ENCODE data around the gene GLRX3. TPM values are rescaled to one million over a fixed set of nuclear protein-coding genes. Genes with fewer than 3 reads are reported as not detected.
A peak's percentile ranks its signal among the peaks of the same experiment; 100 is the strongest.

Gene GLRX3
- total and polyA plus RNA-seq, 5 donors from 2014 or later: 41.4 to 123 (median 96.8) TPM

DNA sequence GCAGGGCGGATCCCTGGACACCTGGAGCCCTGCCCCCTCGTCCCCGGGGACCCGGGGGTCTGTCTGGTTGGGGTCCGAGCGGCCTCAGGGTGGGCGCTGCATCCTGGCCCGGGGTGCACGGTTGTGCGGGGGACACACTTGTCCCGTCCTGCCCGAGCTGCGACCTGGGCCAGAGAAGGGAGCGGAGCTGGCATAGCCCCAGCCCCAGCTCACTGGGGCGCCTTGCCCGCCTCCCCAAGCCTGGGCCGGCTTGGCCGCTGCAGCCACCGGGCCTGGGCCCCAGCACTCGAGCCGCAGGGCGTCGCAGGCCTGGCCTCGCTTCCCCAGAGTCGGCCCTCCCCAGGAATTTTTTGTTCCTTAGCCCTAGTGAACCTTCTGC, 54.5 kb downstream of the GLRX3 start:
- Mint-ChIP-seq H3K27me3 (no peaks in the 10 kb centered on the region), H3K36me3 (peaks cover 8% of the 10 kb centered on the region), H3K4me1 (peaks cover 0 to 10% (median 3%) of the 10 kb centered on the region in 4 donors), H3K27ac (no peak overlapping the region), H3K4me3 (peak overlapping the region in 2 of 4 donors; percentile 57 to 68), H3K9me3 (peaks cover 0 to 1% (median 0%) of the 10 kb centered on the region in 7 donors)
- DNase-seq (no peak), ATAC-seq (ENCODE audit: low read depth in 2 of 2) (no peak)
- H3K4me3 ChIP-seq (ENCODE audit: low read depth, low read length): no peak overlapping the region
- H3K27me3 ChIP-seq (ENCODE audit: control insufficient read depth, insufficient read depth, low read length): no peaks in the 10 kb centered on the region
- no peak overlapping the region for H3K27ac ChIP-seq (ENCODE audit: insufficient read depth, low read length, poor library complexity, severe bottlenecking)
- H3K9me3 ChIP-seq (ENCODE audit: control insufficient read depth in 2 of 2, low read length in 2 of 2): no peaks in the 10 kb centered on the region
- peaks cover 5% of the 10 kb centered on the region for H3K36me3 ChIP-seq (ENCODE audit: control insufficient read depth, insufficient read depth, low read length)
- no peaks in the 10 kb centered on the region for H3K4me1 ChIP-seq (ENCODE audit: control insufficient read depth, insufficient read depth, low read length, poor library complexity, severe bottlenecking)

DNA sequence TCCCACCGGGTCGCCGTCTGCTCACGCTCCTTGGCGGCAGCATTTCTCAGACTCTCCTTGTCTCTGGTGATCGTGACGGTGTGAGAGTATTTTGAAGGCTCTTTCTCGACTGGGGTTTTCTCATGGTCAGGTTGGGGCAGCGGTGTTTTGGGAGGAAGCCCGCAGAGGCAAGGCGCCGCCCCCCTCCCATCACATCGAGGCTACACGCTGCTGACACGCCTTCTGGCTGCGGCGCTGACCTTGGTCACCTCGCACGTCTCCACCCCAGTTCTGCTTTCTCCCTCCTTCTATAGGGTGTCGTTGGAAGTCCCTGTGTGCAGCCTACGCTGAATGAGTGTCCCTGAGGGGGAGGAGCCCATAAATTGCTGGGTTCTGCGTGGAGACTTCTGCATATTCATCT, 55.2 kb downstream of the GLRX3 start:
- Histone ChIP-seq H3K27me3 (ENCODE audit: control insufficient read depth, insufficient read depth, low read length) (no peaks in the 10 kb centered on the region), H3K27ac (ENCODE audit: insufficient read depth, low read length, poor library complexity, severe bottlenecking) (no peak overlapping the region), H3K36me3 (ENCODE audit: control insufficient read depth, insufficient read depth, low read length) (peaks cover 4% of the 10 kb centered on the region), H3K9me3 (ENCODE audit: control insufficient read depth in 2 of 2, low read length in 2 of 2) (no peaks in the 10 kb centered on the region), H3K4me3 (ENCODE audit: low read depth, low read length) (no peak overlapping the region), H3K4me1 (ENCODE audit: control insufficient read depth, insufficient read depth, low read length, poor library complexity, severe bottlenecking) (no peaks in the 10 kb centered on the region)
- ATAC-seq (ENCODE audit: low read depth in 2 of 2) (no peak), DNase-seq (no peak)
- Mint-ChIP-seq H3K9me3 (peaks cover 0 to 1% (median 0%) of the 10 kb centered on the region in 7 donors), H3K27ac (peak overlapping the region in 1 of 3 donors; percentile 52), H3K27me3 (no peaks in the 10 kb centered on the region), H3K36me3 (peaks cover 6% of the 10 kb centered on the region), H3K4me1 (peaks cover 0 to 10% (median 3%) of the 10 kb centered on the region in 4 donors), H3K4me3 (peak overlapping the region; percentile 7 to 80 (median 62))

DNA sequence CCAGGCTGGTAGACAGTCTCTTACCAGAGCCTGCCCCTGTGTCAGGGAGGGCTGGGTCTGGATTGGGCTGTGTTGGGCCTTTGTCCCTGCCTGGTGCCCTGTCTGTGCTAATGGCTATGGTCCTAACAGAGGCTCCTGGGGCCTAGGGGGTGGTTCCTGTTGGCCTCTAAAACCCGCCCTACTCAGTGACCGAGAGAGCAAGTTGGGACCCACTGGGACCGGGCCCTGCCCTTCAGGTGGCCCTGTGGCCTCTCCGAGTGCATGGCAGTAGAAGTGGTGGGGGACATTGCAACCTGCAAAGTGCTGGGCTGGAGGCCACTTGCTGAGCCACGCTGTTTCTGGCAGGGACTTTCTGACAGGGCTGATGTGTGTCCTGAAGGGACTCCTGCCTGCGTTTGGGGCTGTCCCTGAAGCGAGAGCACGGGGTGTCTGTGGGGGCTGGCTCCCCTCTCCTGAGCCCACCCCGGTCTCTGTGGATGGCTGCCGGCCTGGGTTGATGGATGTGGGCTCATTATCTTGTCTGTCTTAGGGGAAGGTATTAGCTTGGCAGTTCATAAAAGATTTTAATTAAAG, 56.2 kb downstream of the GLRX3 start:
- H3K27me3 Mint-ChIP-seq: no peaks in the 10 kb centered on the region
- peak overlapping the region in 3 of 4 donors; percentile 7 to 68 (median 57) for H3K4me3 Mint-ChIP-seq
- H3K4me1 Mint-ChIP-seq: peaks cover 0 to 10% (median 3%) of the 10 kb centered on the region in 4 donors
- H3K27ac Mint-ChIP-seq: no peak overlapping the region
- peaks cover 4% of the 10 kb centered on the region for H3K36me3 Mint-ChIP-seq
- ATAC-seq (ENCODE audit: low read depth in 2 of 2) (no peak), DNase-seq (no peak)
- H3K27me3 ChIP-seq (ENCODE audit: control insufficient read depth, insufficient read depth, low read length): no peaks in the 10 kb centered on the region
- peaks cover 3% of the 10 kb centered on the region for H3K36me3 ChIP-seq (ENCODE audit: control insufficient read depth, insufficient read depth, low read length)
- H3K9me3 ChIP-seq (ENCODE audit: control insufficient read depth in 2 of 2, low read length in 2 of 2): no peaks in the 10 kb centered on the region
- H3K4me1 ChIP-seq (ENCODE audit: control insufficient read depth, insufficient read depth, low read length, poor library complexity, severe bottlenecking): no peaks in the 10 kb centered on the region
- H3K27ac ChIP-seq (ENCODE audit: insufficient read depth, low read length, poor library complexity, severe bottlenecking): no peak overlapping the region
- peaks cover 0 to 1% (median 0%) of the 10 kb centered on the region in 7 donors for H3K9me3 Mint-ChIP-seq
- H3K4me3 ChIP-seq (ENCODE audit: low read depth, low read length): no peak overlapping the region

DNA sequence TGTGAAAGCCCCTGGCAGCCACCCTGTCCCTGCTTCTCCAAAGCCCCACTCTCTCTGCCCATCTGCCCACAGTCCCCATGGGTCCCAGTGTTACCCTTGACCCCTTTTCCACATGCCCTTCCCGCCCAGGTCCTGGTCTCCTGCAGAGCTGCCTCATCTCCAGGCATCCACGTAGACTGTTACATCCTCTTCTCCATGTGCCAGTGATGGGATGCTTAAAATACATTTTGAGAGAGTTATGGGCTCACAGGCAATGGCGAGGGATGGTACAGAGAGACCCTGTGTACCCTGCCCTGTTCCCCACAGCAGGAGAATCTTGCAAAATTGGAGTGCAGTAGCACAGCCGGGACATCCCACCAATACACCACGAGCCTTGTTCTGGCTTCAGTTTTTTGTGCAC, 56.8 kb downstream of the GLRX3 start:
- no peak overlapping the region for H3K4me3 Mint-ChIP-seq
- DNase-seq (no peak), ATAC-seq (ENCODE audit: low read depth in 2 of 2) (no peak)
- H3K9me3 Mint-ChIP-seq: peaks cover 0 to 1% (median 0%) of the 10 kb centered on the region in 7 donors
- no peaks in the 10 kb centered on the region for H3K27me3 Mint-ChIP-seq
- H3K27ac Mint-ChIP-seq: no peak overlapping the region
- H3K4me1 Mint-ChIP-seq: peaks cover 0 to 10% (median 3%) of the 10 kb centered on the region in 4 donors
- Histone ChIP-seq H3K36me3 (ENCODE audit: control insufficient read depth, insufficient read depth, low read length) (no peaks in the 10 kb centered on the region), H3K27me3 (ENCODE audit: control insufficient read depth, insufficient read depth, low read length) (no peaks in the 10 kb centered on the region), H3K27ac (ENCODE audit: insufficient read depth, low read length, poor library complexity, severe bottlenecking) (no peak overlapping the region), H3K9me3 (ENCODE audit: control insufficient read depth in 2 of 2, low read length in 2 of 2) (no peaks in the 10 kb centered on the region), H3K4me3 (ENCODE audit: low read depth, low read length) (no peak overlapping the region), H3K4me1 (ENCODE audit: control insufficient read depth, insufficient read depth, low read length, poor library complexity, severe bottlenecking) (no peaks in the 10 kb centered on the region)
- no peaks in the 10 kb centered on the region for H3K36me3 Mint-ChIP-seq

DNA sequence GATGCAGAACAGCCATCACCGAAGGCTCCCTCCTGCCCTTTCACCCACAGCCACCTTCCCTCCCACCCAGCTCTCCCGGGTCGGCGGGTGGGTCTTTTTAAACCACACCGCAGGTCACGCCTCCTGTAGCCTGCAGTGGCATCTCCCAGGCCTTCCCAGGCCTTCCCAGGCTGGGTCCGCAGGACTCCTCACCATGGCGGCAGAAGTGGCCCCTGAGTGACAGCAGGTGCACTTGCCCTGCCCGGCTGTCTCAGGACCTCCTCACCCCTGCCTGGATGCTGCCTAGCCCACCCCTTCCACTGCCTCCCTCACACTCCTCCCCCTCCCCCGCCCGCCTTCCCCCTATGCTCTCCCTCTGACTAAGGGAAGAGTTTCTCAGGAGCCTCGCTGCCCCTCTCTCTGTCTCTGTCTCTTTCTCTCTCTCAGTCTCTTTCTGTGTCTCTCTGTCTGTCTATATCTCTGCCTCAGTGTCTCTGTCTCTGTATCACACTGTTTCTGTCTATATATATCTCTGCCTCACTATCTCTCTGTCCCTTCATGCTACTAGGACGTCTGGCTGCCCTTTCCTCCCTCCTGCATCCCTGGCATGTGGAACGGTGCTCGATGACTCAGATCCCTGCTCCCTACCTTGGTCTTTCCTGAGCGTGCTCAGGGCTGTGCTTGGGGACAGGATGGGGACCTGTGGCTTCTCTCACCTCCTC, 57.5 kb downstream of the GLRX3 start:
- H3K36me3 ChIP-seq (ENCODE audit: control insufficient read depth, insufficient read depth, low read length): no peaks in the 10 kb centered on the region
- H3K9me3 ChIP-seq (ENCODE audit: control insufficient read depth in 2 of 2, low read length in 2 of 2): no peaks in the 10 kb centered on the region
- H3K4me3 ChIP-seq (ENCODE audit: low read depth, low read length): no peak overlapping the region
- ATAC-seq (ENCODE audit: low read depth in 2 of 2): no peak
- H3K27me3 ChIP-seq (ENCODE audit: control insufficient read depth, insufficient read depth, low read length): no peaks in the 10 kb centered on the region
- DNase-seq: no peak
- Mint-ChIP-seq H3K27ac (no peak overlapping the region), H3K27me3 (no peaks in the 10 kb centered on the region), H3K36me3 (no peaks in the 10 kb centered on the region), H3K9me3 (peaks cover 0 to 1% (median 0%) of the 10 kb centered on the region in 7 donors), H3K4me3 (no peak overlapping the region), H3K4me1 (peaks cover 0 to 10% (median 3%) of the 10 kb centered on the region in 4 donors)
- H3K27ac ChIP-seq (ENCODE audit: insufficient read depth, low read length, poor library complexity, severe bottlenecking): no peak overlapping the region
- no peaks in the 10 kb centered on the region for H3K4me1 ChIP-seq (ENCODE audit: control insufficient read depth, insufficient read depth, low read length, poor library complexity, severe bottlenecking)

DNA sequence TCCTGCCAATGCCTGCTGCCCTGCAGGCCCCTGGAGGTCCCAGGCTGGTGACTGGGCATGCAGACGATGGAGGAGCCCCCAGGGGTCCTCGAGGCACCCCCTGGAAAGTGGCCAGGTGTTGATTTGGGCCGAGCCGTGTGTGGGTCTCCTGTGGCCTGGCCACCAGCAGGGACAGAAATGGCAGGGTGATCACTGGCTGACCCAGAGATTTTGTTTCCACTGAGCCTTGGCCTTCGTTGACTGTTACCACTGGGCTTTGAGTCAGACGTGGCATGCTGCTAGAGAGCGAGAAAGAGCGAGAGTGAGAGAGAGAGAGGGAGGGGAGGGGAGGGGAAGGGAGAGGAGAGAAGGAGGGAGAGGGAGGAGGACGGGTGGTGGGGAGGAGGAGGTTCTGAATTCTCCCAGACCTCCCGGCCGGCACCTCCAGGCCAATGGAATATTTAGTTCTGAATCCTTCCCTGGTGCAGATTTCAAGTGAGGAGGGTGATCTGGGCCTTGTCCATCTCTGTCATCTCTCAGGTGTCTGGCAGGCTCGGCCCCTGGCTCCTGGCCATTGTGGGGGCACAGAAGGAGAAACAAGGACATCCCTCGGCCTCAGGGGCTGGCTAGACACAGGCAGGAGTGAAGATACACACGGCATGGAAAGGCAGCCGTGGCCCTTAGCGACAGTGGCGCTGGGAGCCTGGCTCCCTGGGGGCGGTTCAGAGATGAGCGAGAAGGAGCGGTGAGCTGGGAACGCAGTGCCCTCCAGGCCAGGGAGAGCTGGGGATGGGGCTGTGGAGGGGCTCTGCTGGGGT, 58.2 kb downstream of the GLRX3 start:
- no peak overlapping the region for H3K27ac Mint-ChIP-seq
- peaks cover 0 to 10% (median 3%) of the 10 kb centered on the region in 4 donors for H3K4me1 Mint-ChIP-seq
- peaks cover 0 to 1% (median 0%) of the 10 kb centered on the region in 7 donors for H3K9me3 Mint-ChIP-seq
- Histone ChIP-seq H3K27ac (ENCODE audit: insufficient read depth, low read length, poor library complexity, severe bottlenecking) (no peak overlapping the region), H3K9me3 (ENCODE audit: control insufficient read depth in 2 of 2, low read length in 2 of 2) (no peaks in the 10 kb centered on the region), H3K27me3 (ENCODE audit: control insufficient read depth, insufficient read depth, low read length) (no peaks in the 10 kb centered on the region), H3K4me3 (ENCODE audit: low read depth, low read length) (no peak overlapping the region), H3K36me3 (ENCODE audit: control insufficient read depth, insufficient read depth, low read length) (no peaks in the 10 kb centered on the region), H3K4me1 (ENCODE audit: control insufficient read depth, insufficient read depth, low read length, poor library complexity, severe bottlenecking) (no peaks in the 10 kb centered on the region)
- no peak for ATAC-seq (ENCODE audit: low read depth in 2 of 2)
- DNase-seq: no peak
- no peaks in the 10 kb centered on the region for H3K27me3 Mint-ChIP-seq
- no peaks in the 10 kb centered on the region for H3K36me3 Mint-ChIP-seq
- no peak overlapping the region for H3K4me3 Mint-ChIP-seq

DNA sequence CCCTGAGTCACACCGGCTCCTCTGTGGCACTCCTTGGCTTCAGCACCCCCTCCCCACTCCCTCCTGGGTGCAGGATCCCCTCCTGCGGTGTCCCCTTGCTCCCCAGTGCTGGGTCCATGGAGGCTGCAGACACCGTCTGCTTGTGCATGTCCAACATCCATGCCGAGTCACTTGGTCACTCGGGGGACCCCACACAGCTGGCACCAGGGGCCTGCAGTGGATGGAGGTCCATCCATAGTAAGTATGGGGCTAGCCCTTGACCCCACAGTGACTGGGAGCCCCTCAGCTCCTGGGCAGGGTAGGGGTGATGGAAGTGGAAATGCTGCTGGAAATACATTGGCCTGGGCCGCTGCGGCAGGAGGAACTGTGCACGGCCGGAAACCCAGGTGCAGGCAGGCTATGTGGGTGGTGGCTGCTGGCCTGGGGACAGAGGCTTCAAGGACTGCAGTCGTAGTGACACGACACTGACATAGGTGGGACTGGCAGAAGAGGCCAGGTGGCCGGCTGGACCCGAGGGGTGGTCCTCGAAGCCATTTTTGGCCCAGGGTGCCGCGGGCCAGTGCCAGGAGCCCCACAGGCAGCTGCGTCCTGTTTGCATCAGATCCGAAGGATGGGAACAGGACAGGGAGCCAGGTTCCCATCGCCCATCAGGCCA, 58.9 kb downstream of the GLRX3 start:
- no peak for ATAC-seq (ENCODE audit: low read depth in 2 of 2)
- no peak for DNase-seq
- H3K27me3 ChIP-seq (ENCODE audit: control insufficient read depth, insufficient read depth, low read length): no peaks in the 10 kb centered on the region
- peaks cover 0 to 1% (median 0%) of the 10 kb centered on the region in 7 donors for H3K9me3 Mint-ChIP-seq
- no peaks in the 10 kb centered on the region for H3K36me3 Mint-ChIP-seq
- H3K27ac Mint-ChIP-seq: no peak overlapping the region
- no peak overlapping the region for H3K4me3 ChIP-seq (ENCODE audit: low read depth, low read length)
- H3K4me3 Mint-ChIP-seq: no peak overlapping the region
- H3K36me3 ChIP-seq (ENCODE audit: control insufficient read depth, insufficient read depth, low read length): no peaks in the 10 kb centered on the region
- H3K4me1 Mint-ChIP-seq: peaks cover 0 to 10% (median 3%) of the 10 kb centered on the region in 4 donors
- no peaks in the 10 kb centered on the region for H3K4me1 ChIP-seq (ENCODE audit: control insufficient read depth, insufficient read depth, low read length, poor library complexity, severe bottlenecking)
- H3K27me3 Mint-ChIP-seq: no peaks in the 10 kb centered on the region
- no peak overlapping the region for H3K27ac ChIP-seq (ENCODE audit: insufficient read depth, low read length, poor library complexity, severe bottlenecking)
- no peaks in the 10 kb centered on the region for H3K9me3 ChIP-seq (ENCODE audit: control insufficient read depth in 2 of 2, low read length in 2 of 2)

All from CD4-positive, CD25-positive, alpha-beta regulatory T cell (primary cell).